Activated CD4-positive, CD25-positive, alpha-beta regulatory T cell treated with anti-CD3 and anti-CD28 coated beads, Interleukin-2, amount 50 U/mL, for 16 hours (primary cell): ENCODE measurements around the gene HECTD4.
"Not testable (repeated sequence)": the region's sequence is repeated elsewhere in the genome, so short reads cannot be mapped to it uniquely, and the experiment has no call there.

Source experiments
- DNase-seq: peaks from one replicate; pipeline ENCODE4 v3.0.0-alpha.2; 2020; ENCODE audit warnings: low read depth, low spot score

Gene HECTD4

DNA sequence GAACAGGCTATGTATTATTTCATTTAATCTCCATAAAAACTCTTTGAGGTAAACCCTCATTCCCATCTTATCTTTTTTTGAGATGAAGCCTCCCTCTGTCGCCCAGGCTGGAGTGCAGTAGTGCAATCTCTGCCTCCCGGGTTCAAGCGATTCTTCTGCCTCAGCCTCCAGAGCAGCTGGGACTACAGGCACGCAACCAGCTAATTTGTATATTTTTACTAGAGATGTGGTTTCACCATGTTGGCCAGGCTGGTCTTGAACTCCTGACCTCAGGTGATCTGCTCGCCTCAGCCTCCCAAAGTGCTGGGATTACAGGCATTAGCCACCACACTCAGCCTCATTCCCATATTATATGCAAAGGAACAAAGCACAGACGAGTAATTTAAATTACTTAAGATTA, 25.5 kb upstream of the HECTD4 start:
- not testable (repeated sequence) for DNase-seq

DNA sequence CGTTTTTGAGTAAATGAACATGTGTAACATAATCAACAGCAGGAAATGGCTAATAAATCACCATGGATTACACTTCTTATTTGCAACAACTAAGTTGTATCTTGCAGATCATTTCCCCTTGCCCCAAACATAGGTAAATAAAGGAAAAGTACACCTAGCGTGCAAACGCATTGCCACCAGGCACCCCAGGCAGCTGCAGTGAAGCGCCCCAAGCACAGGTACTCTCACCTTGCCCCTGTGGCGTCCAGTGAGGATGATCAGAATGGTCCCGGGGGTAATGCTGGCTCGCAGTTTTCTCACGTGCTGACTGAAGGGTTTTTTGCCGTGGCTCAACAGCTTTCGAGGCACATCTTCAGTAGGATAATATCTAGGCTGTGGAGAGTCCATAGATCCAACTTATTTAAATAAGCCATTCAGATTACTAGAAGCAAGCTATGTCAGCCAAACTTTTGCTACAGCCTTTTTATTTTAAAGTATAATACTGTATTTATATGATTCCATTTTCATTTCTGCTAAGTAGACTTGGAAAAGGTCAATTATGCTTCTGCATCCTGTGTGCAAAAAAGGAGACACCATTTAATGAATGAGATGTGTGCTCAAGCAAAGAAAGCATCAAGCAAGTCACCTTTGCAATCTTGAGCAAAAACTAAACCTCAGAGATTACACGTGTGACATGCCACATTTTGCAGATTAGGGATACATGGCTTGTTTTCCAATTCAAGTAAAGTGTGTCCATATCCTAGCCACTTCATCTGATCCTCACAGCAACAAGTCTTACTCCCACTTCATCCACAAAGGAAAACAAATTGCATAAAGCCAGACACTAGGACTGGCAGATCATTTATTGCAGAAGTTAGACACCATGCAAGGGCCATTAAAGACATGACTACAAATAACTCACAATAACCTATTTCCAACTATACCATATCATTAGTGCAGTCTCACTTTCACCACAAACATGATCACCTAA, 24.6 kb upstream of the HECTD4 start:
- no peak for DNase-seq

DNA sequence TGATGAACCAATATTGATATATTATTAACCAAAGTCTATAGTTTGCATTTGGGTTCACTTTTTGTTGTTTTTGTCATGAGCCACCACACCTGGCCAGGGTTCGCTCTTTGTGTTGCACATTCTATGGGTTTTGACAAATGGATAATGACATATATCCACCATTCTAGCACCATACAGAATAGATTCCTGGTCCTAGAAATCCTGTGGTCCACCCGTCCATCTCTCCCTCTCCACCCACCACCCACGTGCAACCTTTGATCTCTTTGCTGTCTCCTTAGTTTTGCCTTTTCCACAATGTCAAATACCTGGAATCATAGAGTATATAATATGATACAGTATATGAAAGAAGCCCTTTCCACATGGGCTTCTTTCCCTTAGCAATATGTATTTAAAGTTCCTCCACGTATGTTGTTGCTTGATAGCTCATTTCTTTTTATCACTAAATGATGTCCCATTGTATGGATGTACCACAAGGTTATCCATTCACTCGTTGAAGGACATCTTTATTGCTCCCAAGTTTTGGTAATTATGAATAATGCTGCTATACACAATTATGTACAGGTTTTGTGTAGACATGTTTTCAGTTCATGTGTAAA, 19.8 kb upstream of the HECTD4 start:
- no peak for DNase-seq

DNA sequence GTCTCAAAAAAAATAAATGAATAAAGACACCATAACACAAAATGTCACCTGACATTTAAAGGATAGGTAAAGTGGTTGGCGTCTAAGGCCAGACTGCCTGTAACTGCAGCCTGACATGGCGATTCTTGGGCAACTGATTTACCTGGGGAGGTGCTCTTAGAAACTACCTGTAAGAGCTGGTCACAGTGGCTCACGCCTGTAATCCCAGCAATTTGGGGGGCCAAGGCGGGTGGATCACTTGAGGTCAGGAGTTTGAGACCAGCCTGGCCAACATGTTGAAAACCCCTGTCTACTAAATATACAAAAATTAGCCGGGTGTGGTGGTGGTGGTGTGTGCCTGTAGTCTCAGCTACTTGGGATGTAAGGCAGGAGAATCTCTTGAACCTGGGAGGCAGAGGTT, 18.8 kb upstream of the HECTD4 start:
- no peak for DNase-seq

DNA sequence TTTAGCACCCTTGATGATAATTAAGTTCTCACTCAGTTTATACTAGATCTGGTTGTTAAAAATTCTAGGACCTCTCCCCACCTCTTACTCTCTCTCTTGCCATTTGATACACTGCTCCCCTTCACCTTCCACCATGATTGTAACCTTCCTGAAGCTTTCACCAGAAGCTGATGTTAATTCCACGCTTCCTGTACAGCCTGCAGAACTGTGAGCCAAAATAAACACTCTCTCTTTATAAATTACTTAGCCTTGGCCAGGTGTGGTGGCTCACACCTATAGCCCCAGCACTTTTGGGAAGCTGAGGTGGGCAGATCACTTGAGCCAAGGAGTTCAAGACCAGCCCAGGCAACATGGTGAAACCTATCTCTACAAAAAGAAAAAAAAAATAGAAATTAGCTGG, 11.1 kb upstream of the HECTD4 start:
- DNase-seq: no peak

DNA sequence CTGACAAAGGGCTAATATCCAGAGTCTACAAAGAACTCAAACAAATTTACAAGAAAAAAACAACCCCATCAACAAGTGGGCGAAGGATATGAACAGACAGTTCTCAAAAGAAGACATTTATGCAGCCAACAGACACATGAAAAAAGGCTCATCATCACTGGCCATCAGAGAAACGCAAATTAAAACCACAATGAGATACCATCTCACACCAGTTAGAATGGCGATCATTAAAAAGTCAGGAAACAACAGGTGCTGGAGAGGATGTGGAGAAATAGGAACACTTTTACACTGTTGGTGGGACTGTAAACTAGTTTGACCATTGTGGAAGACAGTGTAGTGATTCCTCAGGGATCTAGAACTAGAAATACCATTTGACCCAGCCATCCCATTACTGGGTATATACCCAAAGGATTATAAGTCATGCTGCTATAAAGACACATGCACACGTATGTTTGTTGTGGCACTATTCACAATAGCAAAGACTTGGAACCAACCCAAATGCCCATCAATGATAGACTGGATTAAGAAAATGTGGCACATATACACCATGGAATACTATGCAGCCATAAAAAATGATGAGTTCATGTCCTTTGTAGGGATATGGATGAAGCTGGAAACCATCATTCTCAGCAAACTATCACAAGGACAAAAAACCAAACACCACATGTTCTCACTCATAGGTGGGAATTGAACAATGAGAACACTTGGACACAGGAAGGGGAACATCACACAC, 7.9 kb upstream of the HECTD4 start:
- not testable (repeated sequence) for DNase-seq

DNA sequence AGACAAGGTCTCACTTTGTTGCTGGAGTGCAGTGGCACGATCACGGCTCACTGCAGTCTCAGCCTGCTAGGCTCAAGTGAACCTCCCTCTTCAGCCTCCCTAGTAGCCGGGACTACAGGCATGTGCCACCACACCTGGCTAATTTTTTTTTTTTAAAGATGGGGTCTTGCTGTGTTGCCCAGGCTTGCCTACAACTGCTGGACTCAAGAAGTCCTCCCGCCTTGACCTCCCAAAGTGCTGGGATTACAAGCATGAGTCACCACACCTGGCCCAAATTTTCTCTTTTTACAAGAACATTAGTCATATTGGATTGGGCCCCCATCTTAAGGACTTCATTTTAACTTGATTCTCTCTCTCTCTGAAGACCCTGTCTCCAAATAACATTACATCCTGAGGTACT, 7.0 kb upstream of the HECTD4 start:
- DNase-seq: no peak

DNA sequence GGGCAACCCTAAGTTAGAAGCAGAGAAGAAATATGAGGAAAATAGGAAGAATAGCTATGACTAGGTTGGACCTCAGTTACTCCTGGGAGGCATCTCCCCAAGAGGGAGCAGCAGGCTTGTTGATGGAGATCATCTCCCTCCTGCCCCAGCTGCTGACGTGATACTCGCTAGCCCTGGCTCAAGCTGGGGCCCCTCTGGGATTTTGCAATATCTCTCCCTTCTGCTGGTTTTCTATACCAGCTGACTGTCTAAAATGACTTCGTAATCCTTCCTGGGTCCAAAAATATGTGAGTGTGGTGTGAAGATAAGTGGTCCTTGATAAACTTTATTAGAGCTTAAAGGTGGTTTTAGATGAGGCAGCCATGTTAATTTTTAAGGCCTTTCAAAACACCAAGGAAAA, 4.5 kb upstream of the HECTD4 start:
- DNase-seq: no peak

DNA sequence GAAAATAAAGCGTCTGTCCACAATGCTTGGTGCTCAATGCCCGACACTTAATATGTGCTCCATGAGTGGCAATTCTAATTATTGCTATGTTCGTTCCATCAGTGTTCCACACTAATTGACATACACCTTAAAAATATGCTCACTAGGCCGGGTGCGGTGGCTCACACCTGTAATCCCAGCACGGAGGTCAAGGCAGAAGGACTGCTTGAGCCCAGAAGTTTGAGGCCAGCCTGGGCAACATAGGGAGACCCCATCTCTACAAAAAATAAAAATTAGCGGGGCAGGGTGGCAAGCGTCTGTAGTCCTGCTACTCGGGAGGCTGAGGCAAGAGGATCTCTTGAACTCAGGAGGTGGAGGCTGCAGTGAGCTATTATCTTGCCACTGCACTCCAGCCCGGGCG, 635 bp upstream of the HECTD4 start:
- DNase-seq: no peak

DNA sequence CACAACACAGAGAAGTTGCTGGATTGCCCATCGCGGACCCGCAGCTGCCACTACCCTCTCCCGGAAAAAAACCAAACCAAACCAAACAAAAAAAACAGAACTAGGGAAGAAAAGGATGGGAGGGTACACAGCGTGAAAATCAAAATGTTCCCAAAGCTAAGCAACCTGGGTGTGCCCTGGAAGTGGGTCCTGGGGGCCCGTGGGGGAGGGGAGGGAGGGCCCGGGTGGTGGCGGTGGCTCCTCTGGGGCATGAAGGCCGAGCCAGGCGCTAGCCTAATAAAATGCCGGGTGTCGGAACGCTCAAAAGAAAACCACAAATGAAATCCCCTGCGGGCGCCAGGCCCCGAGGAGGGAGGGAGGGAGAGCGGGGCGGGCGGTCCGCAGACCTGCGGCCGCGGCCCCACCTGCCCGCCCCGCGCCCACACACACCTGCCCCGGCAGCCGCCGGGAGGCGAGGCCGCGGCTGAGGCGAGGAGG, 787 bp downstream of the HECTD4 start:
- no peak for DNase-seq

DNA sequence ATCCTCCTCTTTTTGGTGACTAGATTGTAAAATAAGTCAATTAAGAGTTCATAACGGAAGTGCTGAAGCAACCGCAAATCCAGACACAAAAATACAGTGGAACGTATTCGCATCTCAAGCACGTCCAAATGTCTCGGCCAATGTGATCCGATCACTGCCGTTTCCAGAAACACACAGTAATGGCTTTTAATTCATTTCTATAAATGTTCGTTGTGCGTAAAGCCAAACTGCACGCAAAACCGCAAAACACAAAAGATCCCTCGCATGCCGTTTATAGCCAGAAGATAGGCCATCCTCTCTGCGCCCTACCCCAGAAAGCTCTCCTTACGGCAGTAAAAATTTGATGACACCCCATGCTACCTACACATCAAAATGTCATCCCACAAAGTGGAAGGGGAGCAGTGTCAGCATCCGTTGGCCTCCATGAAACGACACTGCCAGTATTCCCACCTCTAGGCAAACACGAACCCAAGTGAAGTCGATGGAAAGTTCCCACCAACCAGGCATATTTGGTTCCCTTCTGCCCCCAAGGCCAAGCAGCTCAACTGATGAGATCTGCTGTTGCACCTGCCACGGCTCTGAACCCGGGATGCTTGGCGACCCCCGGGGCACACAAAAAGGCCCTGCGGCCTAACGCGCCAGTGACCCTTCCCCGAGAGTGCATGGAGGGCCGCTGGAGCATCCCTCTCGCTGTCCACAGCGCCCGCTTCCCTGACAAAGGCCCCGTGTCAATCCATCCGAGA, 1.4 kb downstream of the HECTD4 start:
- DNase-seq: no peak

DNA sequence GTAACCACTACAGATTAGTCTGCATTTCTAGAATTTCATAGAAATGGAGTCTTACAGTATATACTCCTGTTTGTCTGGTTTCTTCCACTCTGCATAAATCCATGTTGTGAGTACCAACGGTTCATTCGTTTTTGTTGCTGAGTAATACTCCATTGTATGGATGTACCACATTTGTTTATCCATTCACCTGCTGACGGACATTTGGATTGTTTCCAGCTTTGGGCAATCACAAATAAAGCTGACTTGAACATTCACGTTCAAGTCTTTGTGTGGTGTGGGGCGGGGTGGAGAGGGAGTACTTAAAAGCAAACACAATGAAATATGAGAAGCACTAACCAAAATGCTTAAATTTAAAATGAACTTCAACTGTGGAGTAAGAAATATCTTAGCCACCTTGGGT, 7.1 kb downstream of the HECTD4 start:
- DNase-seq: no peak

DNA sequence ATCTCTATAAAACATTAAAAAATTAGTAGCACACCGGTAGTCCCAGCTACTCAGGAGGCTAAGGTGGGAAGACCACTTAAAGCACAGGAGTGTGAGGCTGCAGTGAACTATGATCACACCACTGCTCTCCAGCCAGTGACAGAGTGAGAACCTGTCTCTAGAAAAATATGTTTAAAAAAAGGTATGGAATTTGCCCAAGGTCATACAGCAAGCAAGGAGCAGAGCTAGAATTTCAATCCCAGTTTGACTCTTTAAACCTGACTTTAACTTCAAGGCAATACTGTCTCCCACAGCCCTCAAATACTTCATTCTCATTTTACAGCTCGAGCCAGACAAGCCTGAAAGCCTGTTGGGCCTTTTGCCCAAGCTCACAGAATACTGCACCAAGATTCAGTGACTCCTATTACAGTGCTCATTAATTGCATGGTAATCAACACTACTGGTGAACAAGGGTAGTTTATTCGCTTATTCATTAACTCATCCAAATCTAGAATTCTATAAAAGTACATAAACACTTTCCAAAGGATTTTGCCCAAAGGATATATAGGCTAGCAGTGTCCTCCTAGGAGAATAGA, 8.0 kb downstream of the HECTD4 start:
- no peak for DNase-seq

DNA sequence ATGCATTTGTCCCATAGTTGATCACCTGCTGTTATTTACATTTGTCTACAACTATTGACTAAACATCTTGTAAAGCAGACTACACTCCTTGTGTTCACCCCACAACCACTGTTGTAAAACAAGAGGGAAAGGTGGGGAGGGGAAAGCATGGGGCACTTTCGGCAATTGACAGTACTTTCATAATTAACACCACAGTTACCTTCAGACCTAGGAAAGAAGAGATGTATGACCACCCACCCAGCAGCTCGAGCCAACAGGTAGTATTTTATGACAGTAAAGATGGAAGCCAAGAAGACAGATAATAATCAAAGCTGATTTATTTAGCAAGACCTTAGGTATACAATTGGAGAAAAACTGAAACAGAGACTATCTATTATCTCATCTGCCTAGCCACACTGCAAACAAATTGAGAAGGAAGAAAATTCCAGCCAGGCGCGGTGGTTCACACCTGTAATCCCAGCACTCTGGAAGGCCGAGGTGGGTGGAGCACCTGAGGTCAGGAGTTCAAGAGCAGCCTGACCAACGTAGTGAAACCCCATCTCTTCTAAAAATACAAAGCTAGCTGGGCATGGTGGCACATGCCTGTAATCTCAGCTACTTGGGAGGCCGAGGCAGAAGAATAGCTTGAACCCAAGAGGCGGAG, 11.2 kb downstream of the HECTD4 start:
- DNase-seq: no peak

DNA sequence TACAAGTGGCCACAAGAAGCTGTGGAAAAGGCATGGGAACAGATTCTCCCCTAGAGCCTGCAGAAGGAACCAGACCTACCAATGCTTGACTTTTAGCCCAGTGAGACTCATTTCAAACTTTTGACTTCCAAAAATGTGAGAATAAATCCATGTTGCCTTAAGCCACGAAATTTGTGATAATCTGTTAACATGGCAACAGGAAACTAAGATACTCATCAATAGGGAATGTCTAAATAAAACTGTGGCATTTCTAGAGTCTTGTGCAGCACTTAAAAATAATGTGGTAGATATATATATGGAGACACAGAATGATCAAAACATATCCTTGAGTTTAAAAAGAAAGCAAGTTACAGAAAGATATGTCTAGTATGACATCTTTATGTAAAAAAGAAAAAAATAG, 12.0 kb downstream of the HECTD4 start:
- no peak for DNase-seq

DNA sequence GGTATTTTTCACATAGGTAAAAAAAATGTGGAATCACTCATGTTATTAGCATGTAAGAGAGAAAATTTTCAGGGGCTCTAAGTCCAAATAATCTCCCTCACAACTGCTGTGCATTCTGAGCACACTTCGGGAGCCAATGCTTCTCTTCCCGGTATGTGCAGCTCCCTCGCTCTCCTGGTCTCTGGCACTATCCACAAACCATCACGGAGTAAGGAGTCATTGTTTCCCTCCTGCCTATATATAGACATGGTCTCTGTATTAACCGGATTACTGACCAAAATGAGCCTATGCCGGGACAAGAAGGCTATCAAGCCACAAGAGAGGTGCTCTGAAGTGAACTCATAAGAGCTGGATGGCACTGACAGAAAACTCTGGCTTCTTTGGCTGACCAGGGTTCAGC, 13.4 kb downstream of the HECTD4 start:
- no peak for DNase-seq

DNA sequence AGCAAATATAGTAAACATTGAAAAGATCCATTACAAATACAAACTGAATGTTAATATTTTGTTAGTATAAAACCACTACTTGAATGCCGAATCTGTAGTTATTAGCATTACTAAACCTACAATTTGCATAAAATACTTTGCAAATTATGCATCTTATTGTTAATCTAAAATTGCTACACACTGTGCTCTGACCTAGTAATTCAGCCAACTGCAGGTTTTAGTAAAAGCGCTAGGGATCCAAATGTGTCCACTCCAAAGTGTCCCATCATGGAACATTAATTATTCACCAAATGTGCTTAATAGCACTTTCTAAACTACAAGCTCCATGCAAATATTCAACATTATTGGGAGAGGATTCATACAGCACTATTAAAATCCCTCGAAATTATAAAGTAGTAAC, 14.3 kb downstream of the HECTD4 start:
- no peak for DNase-seq

DNA sequence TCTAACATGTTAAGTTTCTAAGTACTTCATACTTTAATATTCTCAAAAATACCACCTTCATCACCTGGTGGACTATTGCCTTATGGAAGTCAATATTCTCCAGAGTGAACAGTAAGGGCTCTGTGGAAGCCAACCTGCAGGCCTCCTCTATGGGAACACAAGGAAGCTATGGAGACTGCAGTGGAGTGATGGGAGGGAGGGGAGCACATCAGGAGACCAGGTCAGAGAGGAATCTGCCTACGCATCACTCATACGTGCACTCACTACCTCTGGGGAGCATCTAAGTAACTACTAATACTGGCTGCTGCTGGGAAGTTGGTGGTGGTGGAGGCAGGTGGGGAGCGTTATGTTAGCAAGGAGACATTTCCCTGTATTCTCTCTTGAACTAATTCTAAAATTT, 19.9 kb downstream of the HECTD4 start:
- no peak for DNase-seq

DNA sequence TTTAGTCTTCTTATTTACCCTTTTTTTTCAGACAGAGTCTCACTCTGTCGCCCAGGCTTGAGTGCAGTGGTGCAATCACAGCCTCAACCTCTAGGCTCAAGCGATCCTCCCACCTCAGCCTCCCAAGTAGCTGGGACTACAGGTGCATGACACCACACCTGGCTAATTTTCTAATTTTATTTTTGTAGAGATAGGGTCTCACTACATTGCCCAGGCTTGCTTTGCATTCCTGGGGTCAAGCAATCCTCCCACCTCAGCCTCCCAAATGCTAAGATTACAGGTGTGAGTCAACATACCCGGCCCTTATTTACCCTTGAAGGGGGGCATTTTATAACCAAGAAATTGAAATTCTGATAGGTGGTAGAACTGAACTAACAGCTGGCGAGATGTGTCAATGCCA, 21.0 kb downstream of the HECTD4 start:
- DNase-seq: no peak

DNA sequence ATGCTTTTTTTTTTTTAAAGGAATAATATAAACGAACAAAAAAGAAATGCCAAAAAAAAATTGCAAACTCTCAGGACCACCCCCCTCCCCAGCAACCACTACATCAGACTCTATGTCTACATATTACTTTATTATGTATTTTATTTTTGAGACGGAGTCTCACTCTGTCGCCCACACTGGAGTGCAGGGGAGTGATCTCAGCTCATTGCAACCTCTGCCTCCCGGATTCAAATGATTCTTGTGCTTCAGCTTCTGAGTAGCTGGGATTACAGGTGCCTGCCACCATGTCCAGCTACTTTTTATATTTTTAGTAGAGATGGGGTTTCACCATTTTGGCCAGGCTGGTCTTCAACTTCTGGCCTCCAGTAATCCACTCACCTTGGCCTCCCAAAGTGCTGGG, 22.9 kb downstream of the HECTD4 start:
- no peak for DNase-seq

DNA sequence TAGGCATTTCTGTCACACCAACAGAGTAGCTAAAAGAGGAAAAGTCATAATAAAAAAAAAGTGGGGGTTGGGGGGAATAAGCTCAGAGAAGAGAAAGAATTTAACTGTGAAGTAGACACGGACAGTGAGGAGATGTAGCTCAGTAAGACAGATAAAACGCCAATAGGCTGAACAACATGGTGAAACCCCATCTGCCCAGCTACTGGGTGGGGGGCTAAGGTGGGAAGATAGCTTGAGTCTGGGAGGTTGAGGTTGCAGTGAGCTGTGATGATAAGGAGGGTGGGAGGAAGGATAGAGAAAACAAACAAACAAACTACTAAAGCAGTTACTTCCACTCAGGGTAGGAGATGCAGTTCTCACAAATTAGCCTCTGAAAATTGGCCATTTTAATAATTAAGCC, 25.0 kb downstream of the HECTD4 start:
- no peak for DNase-seq
